Effector memory CD4-positive, alpha-beta T cell (primary cell): ENCODE results near the gene MAP3K3.

Experiments
- DNase-seq, 3 donors: peaks; one replicate each; pipeline ENCODE4 v3.0.0-alpha.2; 2020
- H3K27ac ChIP-seq: 2 replicates; pipeline ENCODE4 v1.7.0; 2013; ENCODE audit warnings: mild to moderate bottlenecking, low read length, moderate library complexity; ENCODE audit not compliant: insufficient read depth, poor library complexity, severe bottlenecking
- H3K27me3 ChIP-seq: replicated peaks from 2 replicates; pipeline ENCODE4 v1.7.0; 2013; ENCODE audit warnings: mild to moderate bottlenecking, low read length; ENCODE audit not compliant: insufficient read depth, control insufficient read depth, poor library complexity, severe bottlenecking
- H3K36me3 ChIP-seq: 2 replicates; pipeline ENCODE4 v1.7.0; 2013; ENCODE audit warnings: mild to moderate bottlenecking, low read length, moderate library complexity; ENCODE audit not compliant: control insufficient read depth, insufficient read depth
- H3K4me1 ChIP-seq: 2 replicates; pipeline ENCODE4 v1.7.0; 2013; ENCODE audit warnings: low read length, mild to moderate bottlenecking; ENCODE audit not compliant: control insufficient read depth, insufficient read depth, poor library complexity, severe bottlenecking
- H3K4me3 ChIP-seq: 2 replicates; pipeline ENCODE4 v1.7.0; 2013; ENCODE audit warnings: low read length, low read depth, mild to moderate bottlenecking; ENCODE audit not compliant: insufficient read depth, poor library complexity, severe bottlenecking
- H3K9me3 ChIP-seq: 2 replicates; pipeline ENCODE4 v1.7.0; 2013; ENCODE audit warnings: mild to moderate bottlenecking, low read length, moderate library complexity; ENCODE audit not compliant: control insufficient read depth

The MAP3K3 gene

DNA sequence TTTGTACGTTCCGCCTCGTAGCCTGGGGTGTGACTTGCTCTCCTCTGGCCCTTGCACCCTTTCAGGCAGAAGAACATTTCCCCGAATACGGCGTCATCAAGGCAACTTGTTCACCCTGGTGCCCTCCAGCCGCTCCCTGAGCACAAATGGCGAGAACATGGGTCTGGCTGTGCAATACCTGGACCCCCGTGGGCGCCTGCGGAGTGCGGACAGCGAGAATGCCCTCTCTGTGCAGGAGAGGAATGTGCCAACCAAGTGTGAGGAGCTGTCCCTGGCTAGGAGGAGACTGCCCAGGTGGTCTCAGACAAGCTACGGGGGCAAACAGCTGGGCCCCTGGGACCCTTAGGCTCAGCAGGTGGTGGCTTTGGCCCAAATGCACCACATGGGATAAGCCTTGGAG, 67.3 kb downstream of the MAP3K3 start:
- H3K27ac ChIP-seq, result no peak overlapping the region
- peaks cover 65% of the 10 kb centered on the region for H3K36me3 ChIP-seq
- peaks cover 6% of the 10 kb centered on the region for H3K4me1 ChIP-seq
- H3K4me3 ChIP-seq, result no peak overlapping the region
- H3K27me3 ChIP-seq, result no peaks in the 10 kb centered on the region
- H3K9me3 ChIP-seq, result no peaks in the 10 kb centered on the region
- no peak for DNase-seq

GRCh38 chr17:63692195-63692816, 70.1 kb downstream of the MAP3K3 start:
- H3K36me3 ChIP-seq, result peaks cover 66% of the 10 kb centered on the region
- H3K27me3 ChIP-seq, result no peaks in the 10 kb centered on the region
- H3K9me3 ChIP-seq, result no peaks in the 10 kb centered on the region
- H3K27ac ChIP-seq, result peak overlapping the region; percentile 5
- no peak overlapping the region for H3K4me3 ChIP-seq
- no peak for DNase-seq
- H3K4me1 ChIP-seq, result peaks cover 33% of the 10 kb centered on the region

- peaks cover 65% of the 10 kb centered on the region for H3K36me3 ChIP-seq
- H3K4me3 ChIP-seq, result no peak overlapping the region
- no peak overlapping the region for H3K27ac ChIP-seq
- peaks cover 44% of the 10 kb centered on the region for H3K4me1 ChIP-seq
- no peak for DNase-seq
- no peaks in the 10 kb centered on the region for H3K9me3 ChIP-seq
- H3K27me3 ChIP-seq, result no peaks in the 10 kb centered on the region
These were observed 71.3 kb downstream of the MAP3K3 start for GRCh38 chr17:63693411-63694113.

- Histone ChIP-seq H3K36me3 (peaks cover 63% of the 10 kb centered on the region), H3K9me3 (no peaks in the 10 kb centered on the region), H3K4me1 (peaks cover 44% of the 10 kb centered on the region), H3K27me3 (no peaks in the 10 kb centered on the region), H3K27ac (peak overlapping the region; percentile 46), H3K4me3 (no peak overlapping the region)
- DNase-seq, result peak in 1 of 3 donors; percentile 12
These were observed 72.2 kb downstream of the MAP3K3 start for GRCh38 chr17:63694229-63694949.

DNA sequence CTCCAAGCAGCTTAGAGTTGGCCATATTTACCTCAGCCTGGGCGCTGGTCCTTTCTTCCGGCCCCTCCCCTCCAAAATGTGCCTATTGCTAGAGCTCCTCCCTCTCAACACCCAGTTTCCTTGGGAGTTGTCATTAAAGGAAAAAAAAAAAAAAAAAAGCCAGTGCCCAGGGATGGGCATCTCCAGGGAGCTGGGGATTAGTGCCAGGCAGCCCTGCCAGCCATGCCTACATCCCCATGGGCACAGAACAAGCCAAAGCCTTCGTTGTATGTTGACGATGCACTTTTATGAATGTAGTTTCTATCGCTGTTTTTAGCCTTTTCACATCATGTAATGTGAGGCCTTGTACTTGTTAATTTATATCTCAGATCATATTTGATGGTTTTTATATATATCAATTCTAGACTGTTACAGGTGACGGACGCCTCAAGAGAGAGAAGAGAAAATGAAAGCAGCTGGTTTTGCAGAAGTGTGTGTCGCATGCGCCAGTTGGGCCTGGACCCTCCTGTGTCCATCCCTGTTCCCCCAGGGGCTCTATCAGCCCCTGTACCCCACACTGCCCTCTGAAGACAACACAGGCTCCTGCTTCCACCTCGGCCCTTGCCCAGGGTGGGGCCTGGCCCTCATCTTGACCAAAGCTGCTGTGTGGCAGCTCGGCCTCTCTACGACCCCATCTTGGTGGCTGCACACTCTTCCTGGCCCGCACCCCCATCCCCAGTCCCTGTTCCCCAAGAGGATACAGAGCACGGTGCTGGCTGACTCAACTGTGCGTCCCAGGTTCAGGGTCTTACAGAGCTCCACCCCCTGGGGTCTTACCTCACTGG, 72.9 kb downstream of the MAP3K3 start:
- Histone ChIP-seq H3K27ac (peak overlapping the region; percentile 46), H3K4me3 (no peak overlapping the region), H3K9me3 (no peaks in the 10 kb centered on the region), H3K27me3 (no peaks in the 10 kb centered on the region), H3K36me3 (peaks cover 55% of the 10 kb centered on the region), H3K4me1 (peaks cover 44% of the 10 kb centered on the region)
- DNase-seq, result no peak

GRCh38 chr17:63695889-63696288, 73.7 kb downstream of the MAP3K3 start:
- Histone ChIP-seq H3K9me3 (no peaks in the 10 kb centered on the region), H3K4me1 (peaks cover 47% of the 10 kb centered on the region), H3K27me3 (no peaks in the 10 kb centered on the region), H3K27ac (peak overlapping the region; percentile 86), H3K36me3 (peaks cover 48% of the 10 kb centered on the region), H3K4me3 (peak overlapping the region; percentile 80)
- no peak for DNase-seq

GRCh38 chr17:63696381-63696961, 74.3 kb downstream of the MAP3K3 start:
- peak overlapping the region; percentile 86 for H3K27ac ChIP-seq
- peak in 1 of 3 donors; percentile 9 for DNase-seq
- no peaks in the 10 kb centered on the region for H3K9me3 ChIP-seq
- peaks cover 52% of the 10 kb centered on the region for H3K4me1 ChIP-seq
- peaks cover 42% of the 10 kb centered on the region for H3K36me3 ChIP-seq
- H3K27me3 ChIP-seq, result no peaks in the 10 kb centered on the region
- H3K4me3 ChIP-seq, result peak overlapping the region; percentile 80

DNA sequence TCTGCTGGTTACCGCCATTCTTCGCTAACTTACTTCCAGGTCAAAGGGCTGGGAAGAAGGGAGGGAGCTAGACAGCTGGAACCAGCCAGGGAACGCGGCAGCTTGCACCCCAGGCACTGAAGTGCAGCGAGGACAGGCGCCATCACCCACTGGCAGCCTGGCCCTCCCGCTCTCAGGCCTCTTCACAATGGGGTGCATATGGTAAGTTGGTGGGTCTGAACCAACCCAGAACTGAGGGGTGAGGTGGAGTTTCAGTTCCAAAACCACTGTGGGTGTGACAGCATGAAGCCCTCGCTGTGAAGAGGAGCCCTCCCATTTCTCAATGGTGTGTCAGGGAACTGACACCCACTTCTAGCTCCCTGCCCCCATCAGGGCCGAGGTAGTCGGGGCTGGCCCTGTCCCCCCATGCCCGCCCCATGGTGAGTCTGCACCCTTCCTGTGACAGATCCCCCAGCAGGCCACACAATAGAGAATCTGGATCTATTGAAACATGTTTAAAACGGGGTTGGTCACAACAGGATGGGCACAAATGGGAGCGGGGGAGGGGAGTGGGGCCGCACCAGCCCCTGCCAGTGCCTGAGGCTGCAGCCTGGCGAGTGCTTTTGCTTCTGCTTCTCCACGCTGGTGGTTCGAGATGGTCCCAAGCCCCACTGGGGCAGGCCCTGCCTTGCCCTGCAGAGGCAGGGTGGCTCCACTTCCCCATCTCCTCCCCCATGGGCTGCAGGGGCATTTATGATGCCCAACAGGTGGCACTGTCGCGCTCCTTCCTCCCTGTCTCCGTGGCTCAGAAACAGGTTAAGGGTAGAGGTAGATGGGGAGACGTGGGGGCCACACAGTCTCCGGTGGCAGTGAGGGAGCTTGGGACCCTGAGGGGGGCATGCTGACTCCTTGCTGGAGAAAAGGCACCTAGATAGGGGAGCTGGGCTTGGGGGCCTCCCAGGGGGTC, 75.4 kb downstream of the MAP3K3 start:
- H3K4me3 ChIP-seq, result peak overlapping the region; percentile 80
- H3K4me1 ChIP-seq, result peaks cover 62% of the 10 kb centered on the region
- no peaks in the 10 kb centered on the region for H3K27me3 ChIP-seq
- H3K9me3 ChIP-seq, result no peaks in the 10 kb centered on the region
- peak; percentile 70 to 77 (median 74) for DNase-seq
- peak overlapping the region; percentile 86 for H3K27ac ChIP-seq
- H3K36me3 ChIP-seq, result peaks cover 30% of the 10 kb centered on the region
